HG03571 (cell line): ENCODE results near the gene OTOA.
"Not testable (repeated sequence)": the region's sequence is repeated elsewhere in the genome, so short reads cannot be mapped to it uniquely, and the experiment has no call there.

Source experiments
- ATAC-seq: cut with Tn5 transposase; IDR thresholded peaks from one replicate; pipeline ENCODE4 v1.9.1; 2021; ENCODE audit not compliant: unreplicated experiment

Gene OTOA

GRCh38 chr16:21639493-21639892 is 24.3 kb upstream of the OTOA start:
- no peak for ATAC-seq

- ATAC-seq: no peak
Observed at GRCh38 chr16:21641916-21642315, 21.9 kb upstream of the OTOA start.

- no peak for ATAC-seq
Observed at GRCh38 chr16:21642861-21643260, 20.9 kb upstream of the OTOA start.

DNA sequence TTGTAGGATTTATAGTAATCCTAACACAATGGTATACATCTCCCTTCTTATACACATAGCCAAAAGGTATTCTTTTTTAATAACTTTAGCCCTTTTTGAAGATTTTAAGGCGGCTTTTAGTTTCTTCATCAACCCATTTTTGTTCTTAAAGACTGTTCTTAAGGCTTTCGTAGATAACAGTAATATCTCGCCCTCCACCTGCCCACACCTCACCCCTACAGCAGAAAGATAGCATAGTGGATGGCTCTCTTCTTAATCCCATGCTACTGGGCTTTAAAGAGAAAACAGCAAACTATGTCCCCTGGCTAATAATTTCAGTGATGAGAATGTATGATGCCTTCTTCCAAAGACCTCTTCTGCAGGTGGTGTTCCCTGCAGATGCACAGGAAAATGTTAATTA is 20.0 kb upstream of the OTOA start:
- ATAC-seq: no peak

- ATAC-seq: no peak
Observed at GRCh38 chr16:21644674-21645073, 19.1 kb upstream of the OTOA start.

DNA sequence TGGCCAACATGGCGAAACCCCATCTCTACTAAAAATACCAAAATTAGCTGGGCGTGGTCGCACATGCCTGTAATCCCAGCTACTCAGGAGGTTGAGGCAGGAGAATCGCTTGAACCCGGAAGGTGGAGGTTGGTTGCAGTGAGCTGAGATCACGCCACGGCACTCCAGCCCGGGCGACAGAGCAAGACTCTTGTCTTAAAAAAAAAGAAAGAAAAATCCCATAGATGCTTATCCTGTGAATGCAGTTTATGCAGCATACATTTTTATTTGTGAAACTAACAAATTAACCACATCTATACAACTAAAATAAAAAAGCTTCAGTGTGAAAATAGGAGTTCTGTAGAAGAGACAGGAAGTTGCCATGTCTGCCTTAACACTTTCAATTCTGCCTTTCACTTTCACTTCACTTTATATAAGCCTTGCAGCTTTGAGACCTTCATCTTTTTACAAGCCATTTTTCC is 18.5 kb upstream of the OTOA start:
- peak; percentile 41 for ATAC-seq

GRCh38 chr16:21646091-21646490 is 17.7 kb upstream of the OTOA start:
- no peak for ATAC-seq

DNA sequence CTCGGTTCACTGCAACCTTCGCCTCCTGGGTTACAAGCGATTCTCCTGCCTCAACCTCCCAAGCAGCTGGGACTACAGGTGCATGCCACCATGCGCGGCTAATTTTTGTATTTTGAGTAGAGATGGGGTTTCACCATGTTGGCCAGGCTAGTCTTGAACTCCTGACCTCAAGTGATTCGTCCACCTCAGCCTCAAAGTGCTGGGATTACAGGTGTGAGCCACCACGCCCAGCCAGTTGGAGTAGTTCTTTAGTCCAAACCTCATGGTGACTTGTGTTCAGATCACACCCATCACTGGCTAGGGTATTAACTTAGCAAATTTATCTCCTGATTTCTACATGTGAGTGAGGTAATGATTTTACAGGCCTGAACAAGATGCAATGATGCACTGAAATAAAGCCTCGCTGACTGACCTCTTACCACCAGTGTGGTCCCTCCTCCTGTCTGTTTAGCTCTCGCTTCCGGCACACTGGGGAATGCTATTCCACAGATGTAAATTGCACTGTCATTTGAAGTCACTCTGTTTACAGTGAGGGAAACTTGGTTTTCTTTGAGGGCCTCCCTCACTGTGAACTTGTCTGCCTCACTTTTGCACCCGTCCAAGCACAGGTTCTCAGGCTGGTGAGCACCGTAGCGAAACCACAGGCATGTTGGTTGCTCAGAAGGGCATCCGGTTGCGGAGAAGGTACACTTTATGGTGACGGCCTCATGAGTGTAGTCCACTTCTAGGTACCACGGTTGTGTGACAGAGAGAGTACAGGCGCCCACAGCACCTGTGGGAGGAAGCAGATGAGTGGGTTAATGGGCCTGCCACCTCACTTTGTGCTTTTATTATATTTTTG is 16.8 kb upstream of the OTOA start:
- peak; percentile 79 for ATAC-seq

GRCh38 chr16:21647562-21648164 is 16.1 kb upstream of the OTOA start:
- no peak for ATAC-seq

GRCh38 chr16:21649826-21650406 is 13.9 kb upstream of the OTOA start:
- ATAC-seq: not testable (repeated sequence)

- ATAC-seq: no peak
Observed at GRCh38 chr16:21650521-21650920, 13.2 kb upstream of the OTOA start.

DNA sequence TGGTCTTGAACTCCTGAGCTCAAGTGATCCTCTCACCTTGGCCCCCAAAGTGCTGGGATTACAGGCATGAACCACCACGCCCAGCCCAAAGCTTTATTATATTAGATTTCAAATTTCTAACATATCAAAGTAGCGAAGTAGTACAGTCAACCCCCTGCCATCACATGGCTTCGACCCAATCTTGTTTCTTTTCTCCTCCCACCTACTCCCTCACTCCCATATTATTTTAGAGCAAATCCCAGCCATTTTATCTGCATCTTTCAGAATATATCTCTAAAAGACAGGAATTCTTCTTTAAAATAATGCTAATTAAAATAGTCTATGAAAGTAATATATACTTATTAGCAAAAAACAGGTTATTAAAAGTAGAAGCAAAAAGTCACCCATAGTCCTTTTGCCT is 12.3 kb upstream of the OTOA start:
- no peak for ATAC-seq

DNA sequence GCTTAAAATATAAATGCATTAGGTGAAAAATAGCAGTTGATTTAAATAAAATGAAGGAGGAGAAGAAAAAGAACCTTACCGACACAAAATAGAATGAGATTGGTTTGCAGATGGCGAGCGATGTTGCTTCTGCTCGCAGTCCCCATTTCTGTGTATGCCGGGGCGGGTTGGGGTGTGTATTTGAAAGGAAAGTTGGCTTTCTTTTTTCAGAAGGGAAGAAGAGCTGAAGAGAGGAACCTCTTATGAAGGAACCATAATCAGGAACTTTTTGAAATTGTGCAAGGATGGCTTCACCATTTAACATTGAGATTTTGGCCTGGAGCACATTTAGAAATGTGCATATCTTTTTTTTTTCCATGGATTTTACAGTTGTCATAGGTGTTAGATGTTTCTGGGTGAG is 11.3 kb upstream of the OTOA start, which contains the start of gene IGSF6:
Gene IGSF6 (minus strand): TSS at position 156 of the 400 bp plus-strand sequence. CDS start 10 bp downstream, at position 146.
- ATAC-seq: no peak

DNA sequence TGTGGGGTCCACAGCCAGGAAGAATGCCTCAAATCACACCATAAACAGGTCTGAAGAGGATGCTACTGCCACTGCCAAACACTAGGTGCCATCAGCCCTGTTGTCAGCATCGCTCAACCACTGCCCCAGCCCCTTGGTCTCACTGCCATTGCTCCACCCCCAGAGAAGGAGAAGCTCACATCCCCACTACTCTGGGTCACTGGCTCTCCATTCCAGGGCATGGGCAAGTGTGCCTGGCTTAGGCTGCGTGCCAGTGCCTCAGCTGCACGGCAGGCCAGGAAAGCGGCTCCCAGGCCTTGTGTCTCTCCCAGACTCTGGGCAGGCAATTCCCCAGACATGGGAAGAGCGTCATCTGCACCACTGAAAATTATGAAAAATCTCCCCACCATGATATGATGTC is 10.2 kb upstream of the OTOA start:
- ATAC-seq: no peak

DNA sequence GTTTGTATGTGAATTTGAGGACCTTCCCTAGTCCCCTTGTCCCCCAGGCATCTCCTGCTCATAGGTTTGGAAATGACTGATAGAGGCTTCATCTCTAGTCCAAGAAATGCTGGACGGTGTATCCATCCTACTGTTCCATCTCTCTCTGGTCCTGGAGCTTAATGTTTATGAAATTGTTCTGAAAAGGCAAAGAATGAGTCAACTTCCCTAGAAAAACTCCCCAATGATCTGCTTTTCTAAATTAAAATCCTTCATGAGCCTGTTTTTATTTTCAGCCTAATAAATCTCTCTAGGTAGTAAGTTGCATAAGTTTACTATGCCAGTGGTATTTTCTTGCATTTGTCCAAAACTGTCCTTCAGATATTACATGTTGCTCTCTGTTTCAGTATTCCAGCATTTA is 9.3 kb upstream of the OTOA start:
- ATAC-seq: no peak

- no peak for ATAC-seq
Observed at GRCh38 chr16:21654881-21655280, 8.9 kb upstream of the OTOA start.

DNA sequence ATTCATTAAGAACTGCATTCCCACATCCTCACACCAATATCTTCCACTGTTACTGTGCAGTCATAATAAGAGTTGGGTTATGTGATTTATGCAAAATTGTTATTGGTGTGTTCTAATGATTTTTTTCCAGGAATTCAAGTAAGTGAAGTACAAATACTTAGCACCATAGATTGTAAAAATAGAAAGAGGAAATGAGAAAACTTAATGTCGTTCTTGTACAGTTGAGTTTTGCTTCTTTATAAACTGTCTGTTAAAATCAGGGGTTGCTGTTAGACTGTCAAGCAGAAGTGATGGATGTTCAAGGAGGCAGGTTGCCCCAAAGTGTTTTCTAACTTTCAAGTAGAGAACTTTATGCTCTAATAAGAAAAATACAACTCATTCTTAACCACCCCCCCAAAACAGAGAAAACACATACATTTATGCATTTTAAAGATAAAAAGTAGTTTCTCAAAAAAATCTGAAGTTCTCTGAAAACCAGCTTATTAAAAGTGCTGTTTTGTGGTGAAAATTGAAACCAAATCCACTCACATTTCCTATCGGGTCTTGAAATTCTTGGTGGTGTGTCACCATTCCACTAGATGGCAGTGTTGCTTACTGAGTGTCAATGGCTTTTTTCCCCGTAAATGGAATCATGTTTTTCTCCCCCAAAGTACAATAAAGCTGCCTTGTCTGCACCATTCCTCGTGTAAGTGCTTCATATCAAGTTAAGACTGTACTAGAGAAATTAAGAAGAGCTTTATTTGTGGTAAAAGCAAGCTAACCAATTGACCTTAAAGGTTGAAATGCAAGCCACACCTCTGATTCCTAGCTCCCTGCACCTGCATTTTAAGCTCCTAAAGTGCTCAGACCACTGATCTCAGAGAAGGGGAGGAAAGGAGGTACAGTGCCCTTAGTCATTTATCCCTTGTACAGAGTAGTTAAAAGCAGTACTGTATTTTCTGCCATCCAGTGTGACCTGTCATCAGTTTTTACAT is 6.7 kb upstream of the OTOA start:
- no peak for ATAC-seq

DNA sequence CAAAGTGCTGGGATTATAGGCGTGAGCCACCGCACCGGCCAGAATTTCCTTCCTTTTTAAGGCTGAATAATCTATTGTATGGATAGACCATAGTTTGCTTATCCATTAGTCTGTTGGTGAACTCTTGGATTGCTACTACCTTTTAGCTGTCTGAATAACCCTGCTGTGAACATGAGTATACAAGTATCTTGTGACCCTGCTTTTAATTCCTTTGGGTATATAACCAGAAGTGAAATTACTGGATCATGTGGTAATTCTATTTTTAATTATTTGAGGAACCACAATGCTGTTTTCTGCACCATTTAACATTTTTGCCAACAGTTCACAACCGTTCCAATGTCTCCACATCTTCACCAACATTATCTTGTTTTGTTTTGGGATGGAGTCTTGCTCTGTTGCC is 4.6 kb upstream of the OTOA start:
- ATAC-seq: no peak

DNA sequence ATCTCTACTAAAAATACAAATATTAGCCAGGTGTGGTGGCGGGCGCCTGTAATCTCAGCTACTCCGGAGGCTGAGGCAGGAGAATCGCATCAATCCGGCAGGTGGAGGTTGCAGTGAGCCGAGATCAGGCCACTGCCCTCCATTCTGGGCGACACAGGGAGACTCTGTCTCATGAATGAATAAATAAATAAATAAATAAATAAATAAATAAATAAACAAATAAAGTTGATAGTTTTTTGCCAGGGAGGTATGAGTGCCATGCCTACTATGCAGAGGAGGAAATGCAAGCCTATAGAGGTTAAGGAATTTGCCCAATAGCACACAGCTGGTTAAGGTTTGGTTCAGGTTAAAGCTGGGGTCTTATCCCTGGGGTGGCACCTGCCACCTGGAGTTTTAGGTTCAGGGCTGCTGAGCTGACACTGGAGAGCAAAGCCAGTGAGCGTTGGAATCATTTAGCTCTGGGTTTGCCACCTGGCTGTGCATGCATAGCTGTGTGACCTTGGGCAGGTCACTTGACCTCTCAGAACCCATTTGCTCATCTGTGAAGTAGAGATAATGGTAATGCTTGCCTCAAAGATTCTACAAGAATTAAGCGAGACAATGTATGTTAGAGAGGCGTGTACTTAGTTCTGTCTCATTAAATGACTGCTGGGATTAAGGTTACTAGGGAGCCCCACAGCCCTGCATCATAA is 1.2 kb downstream of the OTOA start:
- ATAC-seq: no peak

DNA sequence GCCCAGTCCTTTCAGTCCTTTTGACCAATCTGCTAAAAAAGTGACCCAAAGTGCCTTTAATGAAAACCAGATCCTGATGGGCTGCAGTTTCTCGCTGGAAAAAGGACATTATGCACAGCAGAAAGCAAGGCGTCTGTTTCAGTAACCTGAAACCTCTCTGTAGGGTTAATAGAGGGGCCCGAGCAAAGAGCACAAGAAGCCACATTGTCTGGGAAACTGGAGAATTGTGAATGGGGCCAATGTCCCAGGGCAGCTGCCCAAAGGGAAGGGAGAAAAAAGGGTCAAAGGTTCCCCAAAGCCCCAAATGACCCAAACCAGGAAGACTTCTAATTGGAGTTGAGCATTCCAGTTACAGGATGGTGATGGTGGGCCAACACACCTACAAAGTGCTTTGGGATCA is 3.0 kb downstream of the OTOA start:
- ATAC-seq: no peak
